PFSK-1 (cell line): Measurements from ENCODE around the gene LGALS7.

Experiments used
- POLR2AphosphoS5 ChIP-seq: IDR thresholded peaks from 2 replicates; pipeline ENCODE4 v1.6.1; 2012; ENCODE audit warnings: low read depth, mild to moderate bottlenecking, control low read depth, low read length, moderate library complexity
- REST ChIP-seq, 2 experiments: IDR thresholded peaks; 2 replicates each; pipeline versions ENCODE4 v1.6.1 to v1.8.0; 2011 to 2012; ENCODE audit warnings: low read depth in 2 of 2, low read length in 2 of 2, control low read depth in 1 of 2, inconsistent platforms in 1 of 2, mild to moderate bottlenecking in 1 of 2, moderate library complexity in 1 of 2; ENCODE audit not compliant: insufficient read depth in 1 of 2
- TAF1 ChIP-seq: IDR thresholded peaks from 2 replicates; pipeline ENCODE4 v1.6.1; 2012; ENCODE audit warnings: low read length, control low read depth, borderline replicate concordance; ENCODE audit not compliant: insufficient read depth

GRCh38 chr19:38733241-38733492 lies 40.1 kb downstream of the LGALS7 start:
- no peak for TF ChIP-seq REST (IDR thresholded peaks at IDR 0.05; ENCODE audit: insufficient read depth in 1 of 2, low read depth in 2 of 2, low read length in 2 of 2)
- TF ChIP-seq POLR2AphosphoS5: no peak
- no peak for TF ChIP-seq TAF1
